Esophagus squamous epithelium (tissue), 4 donors: ENCODE measurements around the gene DAZAP2.

Experiments used
- CTCF ChIP-seq, 6 experiments: fragments of 450-650 bp in 4 of 6; fragments of 200-600 bp in 2 of 6; sonication (generic) in 2 of 6; IDR thresholded peaks; one replicate each; pipeline ENCODE4 v1.5.1; 2016 to 2019; ENCODE audit warnings: antibody characterized with exemption in 6 of 6, mild to moderate bottlenecking in 4 of 6, moderate library complexity in 4 of 6
- POLR2A ChIP-seq, 4 donors: fragments of 450-650 bp; IDR thresholded peaks; one replicate each; pipeline ENCODE4 v1.6.1; 2017; ENCODE audit warnings: antibody characterized with exemption in 4 of 4, mild to moderate bottlenecking in 4 of 4, moderate library complexity in 3 of 4

DNA sequence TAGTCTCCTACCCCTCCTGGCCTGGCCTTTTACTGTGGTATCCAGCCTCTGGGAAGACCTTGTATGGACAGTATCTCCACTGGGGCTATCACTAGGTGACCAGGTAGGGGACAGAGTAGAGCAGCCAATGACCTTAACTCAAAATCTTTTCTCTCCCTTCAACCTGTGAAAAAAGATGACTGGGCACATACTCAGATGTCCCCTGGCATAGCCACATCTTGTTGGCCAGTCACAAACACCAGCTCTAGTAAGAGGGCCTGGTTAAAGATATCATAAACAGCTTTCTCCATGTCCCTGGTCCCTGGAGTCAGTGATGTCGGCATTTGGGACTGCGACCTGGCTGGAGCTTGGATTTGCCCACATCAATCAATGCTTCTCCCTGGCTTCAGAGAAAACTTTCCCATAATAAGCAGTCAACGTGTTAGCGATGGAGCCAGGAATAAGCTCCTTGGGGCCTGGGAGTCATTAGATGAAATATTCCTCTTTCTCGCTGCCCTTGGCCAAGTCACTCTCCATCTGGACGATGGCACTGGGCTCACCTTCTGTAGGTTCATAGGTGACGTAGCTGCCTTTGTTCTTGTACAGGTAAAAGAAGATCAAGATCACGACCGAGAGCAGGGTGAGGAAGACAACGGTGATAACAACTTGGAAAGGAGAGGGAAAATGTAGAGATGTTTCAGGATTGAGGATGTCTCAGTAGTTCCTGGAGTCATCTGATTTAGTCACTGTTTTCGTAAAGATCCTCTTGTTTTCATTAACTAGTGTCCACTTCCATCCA is 7.0 kb downstream of the DAZAP2 start:
- no peak for TF ChIP-seq CTCF (IDR thresholded peaks at IDR 0.05)
- no peak for TF ChIP-seq POLR2A (IDR thresholded peaks at IDR 0.05)
